B cell (primary cell): ENCODE results near the gene ASCL2. TPM values are rescaled to one million over a fixed set of nuclear protein-coding genes. Genes with fewer than 3 reads are reported as not detected.

Experiments
- ATAC-seq: fragments of 200-7000 bp; cut with Tn5 transposase; one replicate; pipeline ENCODE4 v1.10.0; 2021; ENCODE audit warnings: low read depth, mild to moderate bottlenecking, moderate number of reproducible peaks, moderate library complexity
- CTCF ChIA-PET: fragments of 350-600 bp; sonication (Branson Sonifier 250); formaldehyde crosslinking; loops from one replicate; lab custom pipeline; 2021; ENCODE audit warnings: antibody characterized with exemption, inconsistent platforms; lab: Charles Lee
- POLR2A ChIA-PET: fragments of 350-600 bp; sonication (Branson Sonifier 250); formaldehyde crosslinking; loops from one replicate; lab custom pipeline; 2021; ENCODE audit warnings: antibody characterized with exemption; lab: Charles Lee
- DNase-seq: peaks from one replicate; pipeline ENCODE4 v3.0.0; 2013
- H2AFZ ChIP-seq: 2 replicates; pipeline ENCODE4 v1.6.1; 2012; ENCODE audit warnings: mild to moderate bottlenecking, low read depth, low read length; ENCODE audit not compliant: insufficient read depth, poor library complexity, severe bottlenecking
- H3K27ac ChIP-seq, 2 donors: 1 replicate in 1 of 2; 2 replicates in 1 of 2; pipeline ENCODE4 v1.5.1; 2012 to 2013; ENCODE audit warnings: low read length in 2 of 2, mild to moderate bottlenecking in 2 of 2, moderate library complexity in 1 of 2
- H3K27me3 ChIP-seq, 4 experiments: fragments of 200-600 bp in 1 of 4; sonication (generic) in 1 of 4; replicated peaks in 1 of 4; 1 replicate in 2 of 4; 2 replicates in 2 of 4; pipeline versions ENCODE4 v1.6.1 to v1.7.0; 2013 to 2016; ENCODE audit warnings: low read length in 3 of 4, mild to moderate bottlenecking in 2 of 4, mixed read lengths in 1 of 4, moderate library complexity in 1 of 4; ENCODE audit not compliant: insufficient read depth in 4 of 4, control insufficient read depth in 3 of 4; ENCODE audit errors: control extremely low read depth in 1 of 4
- H3K36me3 ChIP-seq, 2 experiments: replicated peaks in 1 of 2; 1 replicate in 1 of 2; 2 replicates in 1 of 2; pipeline versions ENCODE4 v1.6.1 to v1.7.1; 2013; ENCODE audit warnings: low read length in 1 of 2; ENCODE audit not compliant: insufficient read depth in 2 of 2, control insufficient read depth in 1 of 2; ENCODE audit errors: control extremely low read depth in 1 of 2, extremely low read depth in 1 of 2
- H3K4me1 ChIP-seq, 2 donors: fragments of 200-600 bp in 1 of 2; sonication (generic) in 1 of 2; 1 replicate in 1 of 2; 2 replicates in 1 of 2; pipeline versions ENCODE4 v1.5.1 to v1.6.1; 2013 to 2017; ENCODE audit warnings: low read length in 2 of 2; ENCODE audit not compliant: control insufficient read depth in 2 of 2, insufficient read depth in 2 of 2
- H3K4me2 ChIP-seq: replicated peaks from 2 replicates; pipeline ENCODE3; 2012; ENCODE audit warnings: mild to moderate bottlenecking, low read depth, low read length; ENCODE audit not compliant: poor library complexity, severe bottlenecking
- H3K4me3 ChIP-seq, 5 experiments: fragments of 200-600 bp in 1 of 5; sonication (generic) in 1 of 5; 1 replicate in 3 of 5; 2 replicates in 2 of 5; pipeline versions ENCODE4 v1.5.1 to v1.7.0; 2011 to 2016; ENCODE audit warnings: low read length in 4 of 5, mild to moderate bottlenecking in 4 of 5, low read depth in 2 of 5, control low read depth in 1 of 5, moderate library complexity in 1 of 5; ENCODE audit not compliant: insufficient read depth in 1 of 5; ENCODE audit errors: control extremely low read depth in 1 of 5, extremely low read depth in 1 of 5
- H3K79me2 ChIP-seq: fragments of 200-600 bp; sonication (generic); one replicate; pipeline ENCODE4 v1.6.0; 2016; ENCODE audit warnings: low read length; ENCODE audit not compliant: control insufficient read depth, insufficient read depth
- H3K9ac ChIP-seq: fragments of 200-600 bp; sonication (generic); 2 replicates; pipeline ENCODE4 v1.6.1; 2017; ENCODE audit warnings: mild to moderate bottlenecking, low read length, moderate library complexity
- H3K9me3 ChIP-seq, 3 donors: one replicate each; pipeline versions ENCODE4 v1.6.1 to v1.7.1; 2013; ENCODE audit warnings: low read length in 2 of 3; ENCODE audit not compliant: control insufficient read depth in 2 of 3, insufficient read depth in 1 of 3; ENCODE audit errors: control extremely low read depth in 1 of 3
- H4K20me1 ChIP-seq: 2 replicates; pipeline ENCODE4 v1.6.0; 2012; ENCODE audit warnings: mild to moderate bottlenecking, low read length; ENCODE audit not compliant: insufficient read depth, control insufficient read depth, poor library complexity, severe bottlenecking
- H3K27ac Mint-ChIP-seq: one replicate; pipeline ENCODE4 v1.8.0; 2021; ENCODE audit warnings: mixed read lengths
- H3K27me3 Mint-ChIP-seq: one replicate; pipeline ENCODE4 v1.8.0; 2021; ENCODE audit warnings: mixed read lengths
- H3K4me1 Mint-ChIP-seq: one replicate; pipeline ENCODE4 v1.8.0; 2021; ENCODE audit warnings: mixed read lengths
- H3K4me3 Mint-ChIP-seq: one replicate; pipeline ENCODE4 v1.8.0; 2021; ENCODE audit warnings: mixed read lengths
- H3K9me3 Mint-ChIP-seq: one replicate; pipeline ENCODE4 v1.8.0; 2022; ENCODE audit warnings: mixed read lengths; ENCODE audit not compliant: insufficient read depth
- EZH2 ChIP-seq: IDR thresholded peaks from 2 replicates; pipeline ENCODE4 v1.6.1; 2012; ENCODE audit warnings: borderline replicate concordance, low read depth, mild to moderate bottlenecking, moderate library complexity, low read length; ENCODE audit not compliant: insufficient read depth, poor library complexity, severe bottlenecking
- WGBS: methylation state at CpG from one replicate; pipeline ENCODE4 v1.1.5; 2013; ENCODE audit warnings: missing lambda C conversion rate; ENCODE audit not compliant: insufficient coverage; 5-methylcytosine and 5-hydroxymethylcytosine counted together
- intact Hi-C: fragments of 100-400 bp; cut with micrococcal nuclease; formaldehyde crosslinking; loops from one replicate; pipeline ENCODE4 v1.10.0; 2022
- polyA plus RNA-seq: library from polyadenylated mRNA; depleted of rRNA; stranded (reverse); fragments of >200 nt; gene quantifications from 2 replicates; pipeline ENCODE4 v1.2.3, GENCODE V29; 2012
- total RNA-seq, 2 donors: library from RNA; stranded (reverse); fragments of 120-200 nt in 1 of 2; gene quantifications; 1 replicate in 1 of 2; 2 replicates in 1 of 2; pipeline versions ENCODE4 v1.2.3 to v1.2.4, GENCODE V29; 2013 to 2022
- TF ChIP-seq, protein P1 (sequence below): fragments of 200-600 bp; IDR thresholded peaks from one replicate; pipeline ENCODE4 v1.8.0; 2022; ENCODE audit warnings: antibody characterized with exemption, mild to moderate bottlenecking

Gene ASCL2
- total and polyA plus RNA-seq, 2 donors (not counting 1 experiment from before 2014, with no cell fraction given): 2.1 to 2.2 TPM

DNA sequence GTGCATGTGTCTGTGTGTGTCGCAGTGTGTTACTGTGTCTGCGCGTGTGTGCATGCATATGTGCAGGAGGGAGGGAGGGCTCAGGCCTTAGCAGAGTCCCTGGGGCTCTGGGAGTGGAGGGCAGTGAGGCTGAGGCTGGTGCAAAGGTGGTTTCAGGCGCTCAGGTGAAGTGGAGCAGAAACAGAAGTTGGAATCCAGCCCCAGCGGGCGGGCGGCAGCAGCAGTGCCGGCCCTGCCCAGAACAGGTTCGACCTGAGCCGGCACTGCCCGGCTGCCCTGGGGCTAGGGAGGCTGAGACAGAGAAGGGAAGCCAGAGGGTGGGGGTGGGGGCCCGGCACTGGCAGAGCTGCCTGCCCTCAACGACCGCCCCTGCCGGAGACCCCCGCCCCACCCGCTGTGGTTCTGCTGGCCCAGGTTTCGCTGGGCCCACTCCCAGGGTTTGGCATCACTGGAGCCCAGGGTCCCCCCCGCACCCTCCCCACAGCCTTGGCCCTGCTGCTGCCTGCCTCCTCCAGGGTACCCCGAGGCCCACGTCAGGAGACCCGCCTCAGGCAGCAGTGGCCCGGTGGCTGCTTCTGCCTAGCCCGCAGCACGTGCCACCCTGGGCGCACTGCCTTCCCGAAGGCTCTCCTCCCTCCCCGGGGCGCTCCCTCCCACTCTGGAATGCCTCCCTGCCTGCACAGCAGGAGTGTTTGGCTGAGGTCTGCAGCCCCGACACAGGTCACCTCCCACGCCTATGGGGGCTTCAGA lies 13.3 kb downstream of the ASCL2 start:
- Histone ChIP-seq H3K4me1 (no peaks in the 10 kb centered on the region), H3K27me3 (no peaks in the 10 kb centered on the region), H3K36me3 (no peaks in the 10 kb centered on the region), H3K79me2 (no peaks in the 10 kb centered on the region), H2AFZ (no peak overlapping the region), H4K20me1 (no peaks in the 10 kb centered on the region), H3K9ac (no peak overlapping the region), H3K9me3 (peaks cover 0 to 5% (median 0%) of the 10 kb centered on the region in 3 donors), H3K27ac (no peak overlapping the region), H3K4me3 (no peak overlapping the region), H3K4me2 (no peak overlapping the region)
- DNase-seq (no peak), ATAC-seq (no peak)
- 94% methylated on average over 29 of the region's 31 CpGs for WGBS
- POLR2A ChIA-PET: no interaction called here
- CTCF ChIA-PET: no interaction called here
- intact Hi-C loops: no loop called here
- H3K4me1 Mint-ChIP-seq: no peaks in the 10 kb centered on the region
- H3K4me3 Mint-ChIP-seq: no peak overlapping the region
- H3K27ac Mint-ChIP-seq: no peak overlapping the region
- no peaks in the 10 kb centered on the region for H3K9me3 Mint-ChIP-seq
- TF ChIP-seq EZH2: no peak
- TF ChIP-seq, protein P1, sequence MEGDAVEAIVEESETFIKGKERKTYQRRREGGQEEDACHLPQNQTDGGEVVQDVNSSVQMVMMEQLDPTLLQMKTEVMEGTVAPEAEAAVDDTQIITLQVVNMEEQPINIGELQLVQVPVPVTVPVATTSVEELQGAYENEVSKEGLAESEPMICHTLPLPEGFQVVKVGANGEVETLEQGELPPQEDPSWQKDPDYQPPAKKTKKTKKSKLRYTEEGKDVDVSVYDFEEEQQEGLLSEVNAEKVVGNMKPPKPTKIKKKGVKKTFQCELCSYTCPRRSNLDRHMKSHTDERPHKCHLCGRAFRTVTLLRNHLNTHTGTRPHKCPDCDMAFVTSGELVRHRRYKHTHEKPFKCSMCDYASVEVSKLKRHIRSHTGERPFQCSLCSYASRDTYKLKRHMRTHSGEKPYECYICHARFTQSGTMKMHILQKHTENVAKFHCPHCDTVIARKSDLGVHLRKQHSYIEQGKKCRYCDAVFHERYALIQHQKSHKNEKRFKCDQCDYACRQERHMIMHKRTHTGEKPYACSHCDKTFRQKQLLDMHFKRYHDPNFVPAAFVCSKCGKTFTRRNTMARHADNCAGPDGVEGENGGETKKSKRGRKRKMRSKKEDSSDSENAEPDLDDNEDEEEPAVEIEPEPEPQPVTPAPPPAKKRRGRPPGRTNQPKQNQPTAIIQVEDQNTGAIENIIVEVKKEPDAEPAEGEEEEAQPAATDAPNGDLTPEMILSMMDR: no peak
- peaks cover 3% of the 10 kb centered on the region for H3K27me3 Mint-ChIP-seq

DNA sequence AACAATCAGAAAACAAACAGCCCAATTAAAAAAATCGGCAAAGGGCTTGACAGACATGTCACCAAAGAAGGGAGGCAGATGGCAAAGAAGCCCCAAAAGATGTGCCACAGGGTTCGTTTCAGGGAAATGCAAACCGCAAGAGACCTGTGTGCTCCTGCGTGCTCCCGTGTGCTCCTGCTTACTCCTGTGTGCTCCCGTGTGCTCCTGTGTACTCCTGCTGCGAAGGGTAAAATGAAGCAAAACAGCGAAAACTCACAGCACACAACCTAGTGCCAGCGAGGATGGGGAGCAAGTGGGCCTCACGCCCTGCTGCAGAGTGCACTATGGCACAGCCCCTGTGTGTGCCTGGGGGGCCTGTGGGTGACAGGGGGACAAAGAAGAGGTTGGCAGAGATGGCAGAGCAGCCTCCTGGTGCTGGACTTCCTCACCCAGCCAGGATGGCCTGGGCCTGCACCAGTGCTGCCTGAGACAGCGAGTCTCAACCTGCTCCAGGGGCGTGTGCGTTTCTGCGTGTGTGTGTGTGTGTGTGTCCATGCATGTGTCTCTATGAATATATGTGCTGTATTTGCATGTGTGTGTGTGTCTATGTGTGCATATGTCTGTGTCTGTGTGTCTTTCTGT lies 14.0 kb downstream of the ASCL2 start:
- Histone ChIP-seq H3K4me2 (no peak overlapping the region), H3K79me2 (no peaks in the 10 kb centered on the region), H3K9me3 (peaks cover 0 to 5% (median 0%) of the 10 kb centered on the region in 3 donors), H3K27ac (no peak overlapping the region), H4K20me1 (no peaks in the 10 kb centered on the region), H2AFZ (no peak overlapping the region), H3K36me3 (no peaks in the 10 kb centered on the region), H3K4me1 (no peaks in the 10 kb centered on the region), H3K27me3 (no peaks in the 10 kb centered on the region), H3K9ac (no peak overlapping the region), H3K4me3 (no peak overlapping the region)
- H3K27ac Mint-ChIP-seq: no peak overlapping the region
- no peak for DNase-seq
- no peaks in the 10 kb centered on the region for H3K4me1 Mint-ChIP-seq
- H3K9me3 Mint-ChIP-seq: no peaks in the 10 kb centered on the region
- CTCF ChIA-PET: no interaction called here
- no peak for ATAC-seq
- intact Hi-C loops: no loop called here
- no peak for TF ChIP-seq EZH2
- TF ChIP-seq, protein P1: no peak
- no peak overlapping the region for H3K4me3 Mint-ChIP-seq
- WGBS: 77% methylated on average over 13 of the region's 14 CpGs
- peaks cover 3% of the 10 kb centered on the region for H3K27me3 Mint-ChIP-seq
- POLR2A ChIA-PET: no interaction called here
